Measurements from ENCODE around the gene WDR75. TPM values are rescaled to one million over a fixed set of nuclear protein-coding genes. Genes with fewer than 3 reads are reported as not detected.

The WDR75 gene
- total and polyA plus RNA-seq, 9 of the 15 experiments (the other 6 are each of a cell fraction or from before 2014, with no cell fraction given) = 50.9 to 111 (median 76.4) TPM

DNA sequence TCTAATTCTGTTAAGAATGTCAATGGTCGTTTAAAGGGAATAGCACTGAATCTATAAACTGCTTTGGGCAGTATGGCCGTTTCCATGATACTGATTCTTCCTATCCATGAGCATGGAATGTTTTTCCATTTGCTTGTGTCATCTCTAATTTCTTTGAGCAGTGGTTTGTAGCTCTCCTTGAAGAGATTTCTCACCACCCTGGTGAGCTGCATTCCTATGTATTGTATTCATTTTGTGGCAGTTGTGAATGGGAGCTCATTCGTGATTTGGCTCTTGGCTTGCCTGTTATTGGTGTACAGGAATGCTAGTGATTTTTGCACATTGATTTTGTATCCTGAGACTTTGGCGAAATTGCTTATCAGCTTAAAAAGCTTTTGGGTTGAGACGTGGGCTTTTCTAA, 38.3 kb upstream of the WDR75 start (continued):
- TF ChIP-seq, protein P1, sequence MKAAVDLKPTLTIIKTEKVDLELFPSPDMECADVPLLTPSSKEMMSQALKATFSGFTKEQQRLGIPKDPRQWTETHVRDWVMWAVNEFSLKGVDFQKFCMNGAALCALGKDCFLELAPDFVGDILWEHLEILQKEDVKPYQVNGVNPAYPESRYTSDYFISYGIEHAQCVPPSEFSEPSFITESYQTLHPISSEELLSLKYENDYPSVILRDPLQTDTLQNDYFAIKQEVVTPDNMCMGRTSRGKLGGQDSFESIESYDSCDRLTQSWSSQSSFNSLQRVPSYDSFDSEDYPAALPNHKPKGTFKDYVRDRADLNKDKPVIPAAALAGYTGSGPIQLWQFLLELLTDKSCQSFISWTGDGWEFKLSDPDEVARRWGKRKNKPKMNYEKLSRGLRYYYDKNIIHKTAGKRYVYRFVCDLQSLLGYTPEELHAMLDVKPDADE (conservative IDR thresholded peaks at IDR 0.05; ENCODE audit: control insufficient read depth, low read depth, low read length) = no peak
- TF ChIP-seq MTA2 (IDR thresholded peaks at IDR 0.05; ENCODE audit: low read depth) (no peak), TAF1 (IDR thresholded peaks at IDR 0.05; ENCODE audit: control insufficient read depth, extremely low read depth, insufficient read depth, low read length, severe bottlenecking) (no peak)

DNA sequence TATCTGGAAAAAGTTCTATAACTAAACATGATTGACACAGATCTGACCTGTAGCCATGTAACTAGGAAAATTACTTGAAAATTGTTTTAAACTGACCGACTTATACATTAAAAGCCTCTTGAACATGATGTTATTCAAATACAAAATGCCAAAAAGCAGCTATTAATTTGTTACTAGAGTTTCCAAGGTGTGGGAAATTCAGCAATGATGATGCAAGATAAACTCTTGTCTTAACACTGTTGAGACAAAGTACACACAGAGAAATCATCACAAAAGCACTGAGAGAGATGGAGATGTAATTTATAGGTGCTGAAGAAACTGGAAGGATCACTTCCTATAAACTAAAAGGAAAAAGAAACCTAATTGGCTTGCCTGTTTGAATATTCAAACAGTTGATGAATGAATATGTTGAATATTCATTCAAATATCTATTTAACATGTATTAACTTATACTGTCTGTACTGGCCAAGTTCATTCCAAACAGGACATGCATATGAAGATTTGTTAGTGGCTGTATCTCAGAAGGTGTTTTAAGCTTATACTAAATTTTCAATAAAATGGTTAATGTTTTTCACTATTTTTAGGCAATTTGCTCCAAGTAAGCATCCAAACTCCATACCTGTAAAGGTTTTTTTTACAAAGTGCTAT, 34.6 kb upstream of the WDR75 start:
- POLR2A ChIA-PET = interaction anchor here (0.7 kb wide), 1 partner anchor 391 kb away, joined by 4 read pairs; no protein-coding TSS in a partner anchor
- Histone ChIP-seq H3K36me3 (ENCODE audit: control insufficient read depth, insufficient read depth, low read length) (no peaks in the 10 kb centered on the region), H3K4me2 (ENCODE audit: insufficient read depth, low read length) (no peak overlapping the region), H3K4me3 (no peak overlapping the region), H3K79me2 (ENCODE audit: control insufficient read depth, insufficient read depth, low read length) (no peaks in the 10 kb centered on the region), H3K9ac (ENCODE audit: insufficient read depth in 1 of 2, low read depth in 2 of 2, low read length in 2 of 2) (no peak overlapping the region), H3K9me3 (replicated peaks; ENCODE audit: control insufficient read depth, insufficient read depth, low read depth, low read length) (no peaks in the 10 kb centered on the region), H3K9me1 (ENCODE audit: control insufficient read depth, insufficient read depth, low read length) (no peaks in the 10 kb centered on the region), H3K4me1 (replicated peaks in 1 of 2; ENCODE audit: control insufficient read depth in 2 of 2, insufficient read depth in 2 of 2, low read length in 2 of 2) (no peaks in the 10 kb centered on the region), H2AFZ (ENCODE audit: low read depth, low read length) (no peak overlapping the region), H3K27me3 (ENCODE audit: control insufficient read depth in 2 of 2, insufficient read depth in 2 of 2, low read length in 2 of 2) (no peaks in the 10 kb centered on the region), H3K27ac (ENCODE audit: extremely low read depth, low read depth, low read length) (no peak overlapping the region), H4K20me1 (replicated peaks; ENCODE audit: control insufficient read depth, insufficient read depth, low read length) (no peaks in the 10 kb centered on the region)
- TF ChIP-seq CC2D1A (IDR thresholded peaks at IDR 0.05) (no peak), EP400 (IDR thresholded peaks at IDR 0.05) (no peak), ZNF780A (CRISPR knock-in tag; IDR thresholded peaks at IDR 0.05) (no peak), ZNF232 (CRISPR knock-in tag; IDR thresholded peaks at IDR 0.05) (no peak)
- intact Hi-C loops (cut with micrococcal nuclease) = no loop called here
- ATAC-seq (no peak), FAIRE-seq (no peak), DNase-seq (ENCODE audit: extremely low read depth in 1 of 4, low spot score in 3 of 4) (no peak)
- CTCF ChIA-PET (ENCODE audit: low intra/inter-chr PET ratio) = no interaction called here
- no TSS peak for BruUV-seq (replicated peaks)
- in situ Hi-C loops (cut with MboI) = loop anchor here (25.0 kb wide), 1 partner anchor 1894 kb away; no protein-coding TSS in a partner anchor
- 0% methylated on average over 1 of the region's 1 CpG for WGBS (ENCODE audit: insufficient coverage, low coverage, missing lambda C conversion rate)
